Measurements from ENCODE around the gene GABRD. TPM values are rescaled to one million over a fixed set of nuclear protein-coding genes. Genes with fewer than 3 reads are reported as not detected.

The GABRD gene
- total RNA-seq, 4 donors from 2014 or later = 0.83 TPM; not detected in 3

GRCh38 chr1:2036287-2036686 lies 17.1 kb downstream of the GABRD start:
- Histone ChIP-seq H3K4me3 (no peak overlapping the region), H3K36me3 (no peaks in the 10 kb centered on the region), H3K9me3 (no peaks in the 10 kb centered on the region), H3K27me3 (no peaks in the 10 kb centered on the region), H3K4me1 (no peaks in the 10 kb centered on the region), H3K27ac (no peak overlapping the region)
- intact Hi-C loops (cut with DNase I; ENCODE audit: low total_unique reads) = no loop called here
- DNase-seq = no peak
- no peak for TF ChIP-seq POLR2A (IDR thresholded peaks at IDR 0.05)
- no peak for TF ChIP-seq CTCF (IDR thresholded peaks at IDR 0.05)

- no peaks in the 10 kb centered on the region for H3K27me3 ChIP-seq
- no peaks in the 10 kb centered on the region for H3K36me3 ChIP-seq
- TF ChIP-seq CTCF (IDR thresholded peaks at IDR 0.05) (no peak), POLR2A (IDR thresholded peaks at IDR 0.05) (no peak)
- H3K9me3 ChIP-seq = no peaks in the 10 kb centered on the region
- no peak for DNase-seq
- H3K27ac ChIP-seq = no peak overlapping the region
- no peak overlapping the region for H3K4me3 ChIP-seq
- intact Hi-C loops (cut with DNase I; ENCODE audit: low total_unique reads) = no loop called here
- H3K4me1 ChIP-seq = no peaks in the 10 kb centered on the region
These were observed 18.3 kb downstream of the GABRD start for GRCh38 chr1:2037314-2037979.

- no peak overlapping the region for H3K4me3 ChIP-seq
- no peaks in the 10 kb centered on the region for H3K9me3 ChIP-seq
- intact Hi-C loops (cut with DNase I; ENCODE audit: low total_unique reads) = no loop called here
- H3K36me3 ChIP-seq = no peaks in the 10 kb centered on the region
- H3K4me1 ChIP-seq = no peaks in the 10 kb centered on the region
- DNase-seq = no peak
- no peaks in the 10 kb centered on the region for H3K27me3 ChIP-seq
- no peak overlapping the region for H3K27ac ChIP-seq
- TF ChIP-seq POLR2A (IDR thresholded peaks at IDR 0.05) (no peak), CTCF (IDR thresholded peaks at IDR 0.05) (no peak)
These were observed 19.1 kb downstream of the GABRD start for GRCh38 chr1:2038229-2038628.

GRCh38 chr1:2039251-2039650 lies 20.1 kb downstream of the GABRD start:
- TF ChIP-seq CTCF (IDR thresholded peaks at IDR 0.05) (no peak), POLR2A (IDR thresholded peaks at IDR 0.05) (no peak)
- H3K27ac ChIP-seq = no peak overlapping the region
- no peaks in the 10 kb centered on the region for H3K4me1 ChIP-seq
- intact Hi-C loops (cut with DNase I; ENCODE audit: low total_unique reads) = no loop called here
- no peak overlapping the region for H3K4me3 ChIP-seq
- H3K9me3 ChIP-seq = no peaks in the 10 kb centered on the region
- DNase-seq = no peak
- no peaks in the 10 kb centered on the region for H3K36me3 ChIP-seq
- H3K27me3 ChIP-seq = no peaks in the 10 kb centered on the region

- no peak for DNase-seq
These were observed 22.2 kb downstream of the GABRD start for GRCh38 chr1:2041305-2041704.

More at GRCh38 chr1:2041305-2041704, 22.2 kb downstream of the GABRD start:
- H3K27me3 ChIP-seq = no peaks in the 10 kb centered on the region
- intact Hi-C loops (cut with DNase I; ENCODE audit: low total_unique reads) = no loop called here
- no peaks in the 10 kb centered on the region for H3K36me3 ChIP-seq
- no peaks in the 10 kb centered on the region for H3K9me3 ChIP-seq
- H3K4me1 ChIP-seq = peaks cover 0 to 6% of the 10 kb centered on the region in 2 donors
- H3K4me3 ChIP-seq = no peak overlapping the region
- no peak overlapping the region for H3K27ac ChIP-seq
- TF ChIP-seq CTCF (IDR thresholded peaks at IDR 0.05) (no peak), POLR2A (IDR thresholded peaks at IDR 0.05) (no peak)
